ENCODE data around the gene KCNQ5. TPM values are rescaled to one million over a fixed set of nuclear protein-coding genes. Genes with fewer than 3 reads are reported as not detected.

Gene KCNQ5
- total and polyA plus RNA-seq, 2 of the 8 experiments (the other 6 are each of a cell fraction or from before 2014, with no cell fraction given): 0.83 to 1.2 TPM

DNA sequence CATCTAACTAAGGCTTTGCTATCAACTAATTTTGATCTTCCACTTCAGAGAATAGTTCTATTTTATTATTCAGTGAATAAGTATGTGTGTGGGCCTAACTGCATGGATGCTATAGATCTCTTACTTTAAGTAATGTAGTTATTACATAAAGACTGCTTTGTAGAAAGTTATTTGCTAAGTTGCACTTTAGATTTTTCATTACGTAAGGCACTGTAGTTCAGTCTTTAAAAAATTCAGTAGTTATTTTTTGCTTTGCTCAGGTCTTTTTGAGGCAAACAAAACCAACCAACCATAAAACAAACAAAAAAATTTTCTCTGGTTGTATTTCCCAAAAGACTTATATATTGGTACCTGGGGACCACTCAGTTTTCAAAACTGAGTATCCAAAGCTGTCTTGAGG, 53.0 kb downstream of the KCNQ5 start (continued):
- TF ChIP-seq, protein P1, sequence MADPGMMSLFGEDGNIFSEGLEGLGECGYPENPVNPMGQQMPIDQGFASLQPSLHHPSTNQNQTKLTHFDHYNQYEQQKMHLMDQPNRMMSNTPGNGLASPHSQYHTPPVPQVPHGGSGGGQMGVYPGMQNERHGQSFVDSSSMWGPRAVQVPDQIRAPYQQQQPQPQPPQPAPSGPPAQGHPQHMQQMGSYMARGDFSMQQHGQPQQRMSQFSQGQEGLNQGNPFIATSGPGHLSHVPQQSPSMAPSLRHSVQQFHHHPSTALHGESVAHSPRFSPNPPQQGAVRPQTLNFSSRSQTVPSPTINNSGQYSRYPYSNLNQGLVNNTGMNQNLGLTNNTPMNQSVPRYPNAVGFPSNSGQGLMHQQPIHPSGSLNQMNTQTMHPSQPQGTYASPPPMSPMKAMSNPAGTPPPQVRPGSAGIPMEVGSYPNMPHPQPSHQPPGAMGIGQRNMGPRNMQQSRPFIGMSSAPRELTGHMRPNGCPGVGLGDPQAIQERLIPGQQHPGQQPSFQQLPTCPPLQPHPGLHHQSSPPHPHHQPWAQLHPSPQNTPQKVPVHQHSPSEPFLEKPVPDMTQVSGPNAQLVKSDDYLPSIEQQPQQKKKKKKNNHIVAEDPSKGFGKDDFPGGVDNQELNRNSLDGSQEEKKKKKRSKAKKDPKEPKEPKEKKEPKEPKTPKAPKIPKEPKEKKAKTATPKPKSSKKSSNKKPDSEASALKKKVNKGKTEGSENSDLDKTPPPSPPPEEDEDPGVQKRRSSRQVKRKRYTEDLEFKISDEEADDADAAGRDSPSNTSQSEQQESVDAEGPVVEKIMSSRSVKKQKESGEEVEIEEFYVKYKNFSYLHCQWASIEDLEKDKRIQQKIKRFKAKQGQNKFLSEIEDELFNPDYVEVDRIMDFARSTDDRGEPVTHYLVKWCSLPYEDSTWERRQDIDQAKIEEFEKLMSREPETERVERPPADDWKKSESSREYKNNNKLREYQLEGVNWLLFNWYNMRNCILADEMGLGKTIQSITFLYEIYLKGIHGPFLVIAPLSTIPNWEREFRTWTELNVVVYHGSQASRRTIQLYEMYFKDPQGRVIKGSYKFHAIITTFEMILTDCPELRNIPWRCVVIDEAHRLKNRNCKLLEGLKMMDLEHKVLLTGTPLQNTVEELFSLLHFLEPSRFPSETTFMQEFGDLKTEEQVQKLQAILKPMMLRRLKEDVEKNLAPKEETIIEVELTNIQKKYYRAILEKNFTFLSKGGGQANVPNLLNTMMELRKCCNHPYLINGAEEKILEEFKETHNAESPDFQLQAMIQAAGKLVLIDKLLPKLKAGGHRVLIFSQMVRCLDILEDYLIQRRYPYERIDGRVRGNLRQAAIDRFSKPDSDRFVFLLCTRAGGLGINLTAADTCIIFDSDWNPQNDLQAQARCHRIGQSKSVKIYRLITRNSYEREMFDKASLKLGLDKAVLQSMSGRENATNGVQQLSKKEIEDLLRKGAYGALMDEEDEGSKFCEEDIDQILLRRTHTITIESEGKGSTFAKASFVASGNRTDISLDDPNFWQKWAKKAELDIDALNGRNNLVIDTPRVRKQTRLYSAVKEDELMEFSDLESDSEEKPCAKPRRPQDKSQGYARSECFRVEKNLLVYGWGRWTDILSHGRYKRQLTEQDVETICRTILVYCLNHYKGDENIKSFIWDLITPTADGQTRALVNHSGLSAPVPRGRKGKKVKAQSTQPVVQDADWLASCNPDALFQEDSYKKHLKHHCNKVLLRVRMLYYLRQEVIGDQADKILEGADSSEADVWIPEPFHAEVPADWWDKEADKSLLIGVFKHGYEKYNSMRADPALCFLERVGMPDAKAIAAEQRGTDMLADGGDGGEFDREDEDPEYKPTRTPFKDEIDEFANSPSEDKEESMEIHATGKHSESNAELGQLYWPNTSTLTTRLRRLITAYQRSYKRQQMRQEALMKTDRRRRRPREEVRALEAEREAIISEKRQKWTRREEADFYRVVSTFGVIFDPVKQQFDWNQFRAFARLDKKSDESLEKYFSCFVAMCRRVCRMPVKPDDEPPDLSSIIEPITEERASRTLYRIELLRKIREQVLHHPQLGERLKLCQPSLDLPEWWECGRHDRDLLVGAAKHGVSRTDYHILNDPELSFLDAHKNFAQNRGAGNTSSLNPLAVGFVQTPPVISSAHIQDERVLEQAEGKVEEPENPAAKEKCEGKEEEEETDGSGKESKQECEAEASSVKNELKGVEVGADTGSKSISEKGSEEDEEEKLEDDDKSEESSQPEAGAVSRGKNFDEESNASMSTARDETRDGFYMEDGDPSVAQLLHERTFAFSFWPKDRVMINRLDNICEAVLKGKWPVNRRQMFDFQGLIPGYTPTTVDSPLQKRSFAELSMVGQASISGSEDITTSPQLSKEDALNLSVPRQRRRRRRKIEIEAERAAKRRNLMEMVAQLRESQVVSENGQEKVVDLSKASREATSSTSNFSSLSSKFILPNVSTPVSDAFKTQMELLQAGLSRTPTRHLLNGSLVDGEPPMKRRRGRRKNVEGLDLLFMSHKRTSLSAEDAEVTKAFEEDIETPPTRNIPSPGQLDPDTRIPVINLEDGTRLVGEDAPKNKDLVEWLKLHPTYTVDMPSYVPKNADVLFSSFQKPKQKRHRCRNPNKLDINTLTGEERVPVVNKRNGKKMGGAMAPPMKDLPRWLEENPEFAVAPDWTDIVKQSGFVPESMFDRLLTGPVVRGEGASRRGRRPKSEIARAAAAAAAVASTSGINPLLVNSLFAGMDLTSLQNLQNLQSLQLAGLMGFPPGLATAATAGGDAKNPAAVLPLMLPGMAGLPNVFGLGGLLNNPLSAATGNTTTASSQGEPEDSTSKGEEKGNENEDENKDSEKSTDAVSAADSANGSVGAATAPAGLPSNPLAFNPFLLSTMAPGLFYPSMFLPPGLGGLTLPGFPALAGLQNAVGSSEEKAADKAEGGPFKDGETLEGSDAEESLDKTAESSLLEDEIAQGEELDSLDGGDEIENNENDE (IDR thresholded peaks at IDR 0.05; ENCODE audit: insufficient replicate concordance, low read length): no peak
- TF ChIP-seq RFX5 (IDR thresholded peaks at IDR 0.05; ENCODE audit: borderline replicate concordance, low read depth, low read length) (no peak), TAF7 (optimal IDR thresholded peaks at IDR 0.05; ENCODE audit: borderline replicate concordance, low read depth, low read length) (no peak), GTF2F1 (IDR thresholded peaks at IDR 0.05; ENCODE audit: borderline replicate concordance, low read depth, low read length) (no peak), CHD1 (IDR thresholded peaks at IDR 0.05; ENCODE audit: low read depth, low read length) (no peak), RNF2 (IDR thresholded peaks at IDR 0.05; ENCODE audit: borderline replicate concordance, low read depth, low read length, missing control alignments, poor library complexity, severe bottlenecking) (no peak), JUN (IDR thresholded peaks at IDR 0.05; ENCODE audit: low read depth, low read length) (no peak), SP1 (IDR thresholded peaks at IDR 0.05; ENCODE audit: low read depth, low read length) (no peak), HDAC2 (IDR thresholded peaks at IDR 0.05; ENCODE audit: borderline replicate concordance in 1 of 2, low read depth in 2 of 2, low read length in 2 of 2) (no peak)

Data from H1 (cell line).